Iris pigment epithelial cell (primary cell): ENCODE results near the gene CCDC32.

Experiments used
- DNase-seq: peaks from one replicate; pipeline ENCODE4 v3.0.0-alpha.2; 2011; ENCODE audit warnings: low read depth

CCDC32 gene

GRCh38 chr15:40511472-40512133, 53.2 kb downstream of the CCDC32 start:
- DNase-seq = peak; percentile 39

GRCh38 chr15:40511093-40511471, 53.8 kb downstream of the CCDC32 start:
- DNase-seq = no peak

GRCh38 chr15:40510201-40510600, 54.6 kb downstream of the CCDC32 start:
- no peak for DNase-seq

DNA sequence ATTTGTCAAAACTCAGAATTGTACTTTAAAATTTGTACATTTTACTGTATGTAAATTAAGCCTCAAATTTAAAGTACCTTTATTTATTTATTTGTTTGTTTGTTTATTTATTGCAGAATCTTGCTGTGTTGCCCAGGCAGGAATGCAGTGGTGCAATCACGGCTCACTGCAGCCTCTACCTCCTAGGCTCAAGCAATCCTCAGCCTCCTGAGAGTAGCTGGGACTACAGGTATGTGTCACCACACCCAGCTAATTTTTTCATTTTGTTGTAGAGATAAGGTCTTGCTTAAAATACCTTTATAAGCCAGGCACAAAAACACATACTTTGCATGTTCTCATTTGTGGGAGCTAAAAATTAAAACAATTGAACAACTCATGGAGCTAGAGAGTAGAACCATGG, 56.6 kb downstream of the CCDC32 start:
- DNase-seq = no peak

DNA sequence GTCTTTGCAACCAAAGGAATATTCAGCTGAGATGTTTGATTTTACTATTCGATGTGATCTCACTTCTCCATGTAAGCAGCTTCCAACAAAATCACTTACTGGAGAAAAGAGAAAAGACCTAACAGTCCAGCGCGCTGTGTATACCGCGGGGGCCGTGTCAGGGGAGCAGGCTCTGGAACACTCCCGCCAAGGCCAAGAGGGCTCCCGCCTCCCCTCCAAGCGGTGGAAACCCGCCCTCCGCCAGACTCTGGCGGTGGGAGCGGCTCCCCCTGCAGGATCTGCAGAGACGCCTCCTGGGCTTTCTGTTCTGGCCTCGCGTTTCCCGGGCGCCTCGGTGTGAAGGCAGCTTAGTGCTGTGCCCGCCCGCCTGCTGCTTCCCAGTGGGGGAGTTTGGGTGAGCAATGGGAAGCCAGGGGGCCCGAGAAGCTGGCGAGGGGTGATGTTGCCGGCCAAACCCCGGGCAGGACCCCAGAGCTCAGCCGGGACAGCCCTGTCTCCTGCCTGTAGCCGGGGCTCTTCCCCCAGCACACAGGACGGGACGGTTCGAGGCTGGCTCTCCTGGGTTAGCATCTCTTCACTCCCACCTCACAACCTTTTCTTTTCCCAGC, 57.8 kb downstream of the CCDC32 start:
- peak; percentile 74 for DNase-seq
